ENCODE measurements around the gene EDDM13.

- TF ChIP-seq CTCF (IDR thresholded peaks at IDR 0.05 in 8 of 11, conservative IDR thresholded peaks at IDR 0.05 in 3 of 11) (no peak), POLR2AphosphoS5 (IDR thresholded peaks at IDR 0.05) (no peak)
Observed at GRCh38 chr19:56324436-56324835, 51.9 kb downstream of the EDDM13 start.

All from spleen (tissue), 7 donors.